HG03460 (cell line): ENCODE results near the gene NTM.

Experiments
- ATAC-seq: cut with Tn5 transposase; IDR thresholded peaks from one replicate; pipeline ENCODE4 v1.9.1; 2021; ENCODE audit not compliant: unreplicated experiment

NTM gene

GRCh38 chr11:132115454-132115853, 745.0 kb downstream of the NTM start:
- no peak for ATAC-seq

- no peak for ATAC-seq
These were observed 746.1 kb downstream of the NTM start for GRCh38 chr11:132116516-132116915.

- ATAC-seq = no peak
These were observed 748.2 kb downstream of the NTM start for GRCh38 chr11:132118661-132119060.

- ATAC-seq = no peak
These were observed 749.2 kb downstream of the NTM start for GRCh38 chr11:132119573-132119972.

- ATAC-seq = no peak
These were observed 752.3 kb downstream of the NTM start for GRCh38 chr11:132122735-132123134.

GRCh38 chr11:132123449-132123848, 753.0 kb downstream of the NTM start:
- no peak for ATAC-seq

GRCh38 chr11:132123854-132124835, 753.7 kb downstream of the NTM start:
- no peak for ATAC-seq

- no peak for ATAC-seq
These were observed 755.8 kb downstream of the NTM start for GRCh38 chr11:132125988-132126871.

- ATAC-seq = no peak
These were observed 756.8 kb downstream of the NTM start for GRCh38 chr11:132126973-132127899.

GRCh38 chr11:132127900-132128288, 757.5 kb downstream of the NTM start:
- no peak for ATAC-seq

- ATAC-seq = no peak
These were observed 760.6 kb downstream of the NTM start for GRCh38 chr11:132131047-132131446.

- no peak for ATAC-seq
These were observed 761.5 kb downstream of the NTM start for GRCh38 chr11:132131961-132132360.

- ATAC-seq = no peak
These were observed 763.9 kb downstream of the NTM start for GRCh38 chr11:132134322-132134721.

GRCh38 chr11:132137289-132137980, 767.0 kb downstream of the NTM start:
- ATAC-seq = no peak

- no peak for ATAC-seq
These were observed 767.5 kb downstream of the NTM start for GRCh38 chr11:132137981-132138313.

- ATAC-seq = no peak
These were observed 768.8 kb downstream of the NTM start for GRCh38 chr11:132139181-132139580.

- ATAC-seq = no peak
These were observed 769.6 kb downstream of the NTM start for GRCh38 chr11:132140056-132140455.

- ATAC-seq = no peak
These were observed 771.7 kb downstream of the NTM start for GRCh38 chr11:132142121-132142520.

- ATAC-seq = no peak
These were observed 772.1 kb downstream of the NTM start for GRCh38 chr11:132142554-132142953.

GRCh38 chr11:132147464-132147863, 777.0 kb downstream of the NTM start:
- ATAC-seq = no peak
